Omental fat pad (tissue), 4 donors: ENCODE results near the gene TMEM150C. TPM values are rescaled to one million over a fixed set of nuclear protein-coding genes. Genes with fewer than 3 reads are reported as not detected.

Experiments used
- total RNA-seq, 4 donors: library from RNA; depleted of rRNA; stranded (reverse); fragments of >200 nt; gene quantifications; one replicate each; pipeline ENCODE4 v1.1.0, GENCODE V29; 2016

The TMEM150C gene
- total RNA-seq, 4 donors from 2014 or later, result 14.4 to 92.4 (median 26.8) TPM

Other genes starting within 250 kb of the TMEM150C start
- gene HNRNPD, start 188.0 kb downstream of the TMEM150C start, total RNA-seq, result 100 to 1,000 TPM in 1 of 4 donors, 10 to 100 TPM in 3; 69.2 to 108 (median 86.1) TPM
- 100 to 1,000 TPM; 165 to 237 (median 185) TPM for gene HNRNPDL, start 131.5 kb downstream of the TMEM150C start, total RNA-seq
- 10 to 100 TPM; 16.9 to 24.0 (median 20.4) TPM for gene ENOPH1, start 131.4 kb downstream of the TMEM150C start, total RNA-seq
- 10 to 100 TPM in 3 of 4 donors, 1 to 10 TPM in 1; 6.7 to 19.9 (median 13.5) TPM for gene SCD5, start 236.8 kb upstream of the TMEM150C start, total RNA-seq